Esophagus squamous epithelium (tissue), 4 donors: Measurements from ENCODE around the gene MARCHF11.

Source experiments
- POLR2A ChIP-seq, 4 donors: fragments of 450-650 bp; IDR thresholded peaks; one replicate each; pipeline ENCODE4 v1.6.1; 2017; ENCODE audit warnings: antibody characterized with exemption in 4 of 4, mild to moderate bottlenecking in 4 of 4, moderate library complexity in 3 of 4
- TF ChIP-seq, protein P1 (sequence below), 6 experiments: fragments of 450-650 bp in 4 of 6; fragments of 200-600 bp in 2 of 6; sonication (generic) in 2 of 6; IDR thresholded peaks; one replicate each; pipeline ENCODE4 v1.5.1; 2016 to 2019; ENCODE audit warnings: antibody characterized with exemption in 6 of 6, mild to moderate bottlenecking in 4 of 6, moderate library complexity in 4 of 6

DNA sequence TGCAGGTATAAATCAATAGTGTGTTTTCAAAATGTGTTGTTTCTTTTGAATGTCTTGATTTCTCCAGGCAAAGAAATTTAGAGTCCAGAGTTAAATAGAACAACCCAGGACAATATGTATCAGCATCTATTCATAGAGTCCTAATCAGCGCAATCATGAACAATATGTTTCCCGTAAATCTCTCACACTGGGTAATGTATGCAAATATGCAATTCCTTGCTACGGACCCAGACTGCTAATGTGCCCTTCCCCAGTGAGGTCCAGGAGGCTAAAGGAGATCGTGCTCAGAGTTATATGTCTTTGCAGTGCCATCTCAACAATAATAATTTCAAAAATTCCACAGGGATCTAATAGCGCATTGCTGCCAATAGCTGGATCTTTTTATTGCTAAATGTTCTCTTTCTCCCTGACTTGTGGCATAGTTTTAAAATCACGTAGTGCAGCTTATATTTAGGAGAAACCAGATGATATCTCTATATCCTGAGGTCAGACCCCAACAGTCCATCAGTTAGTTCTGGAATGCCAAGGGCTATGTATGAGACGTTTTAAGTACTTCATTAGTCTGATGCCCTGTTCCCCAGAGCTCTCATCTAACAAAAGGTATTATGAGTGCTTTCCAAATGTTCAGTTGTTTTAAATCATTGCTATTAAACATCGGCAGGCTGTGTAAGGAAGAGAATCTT is 145.1 kb downstream of the MARCHF11 start:
- TF ChIP-seq POLR2A (IDR thresholded peaks at IDR 0.05) = no peak
- TF ChIP-seq, protein P1, sequence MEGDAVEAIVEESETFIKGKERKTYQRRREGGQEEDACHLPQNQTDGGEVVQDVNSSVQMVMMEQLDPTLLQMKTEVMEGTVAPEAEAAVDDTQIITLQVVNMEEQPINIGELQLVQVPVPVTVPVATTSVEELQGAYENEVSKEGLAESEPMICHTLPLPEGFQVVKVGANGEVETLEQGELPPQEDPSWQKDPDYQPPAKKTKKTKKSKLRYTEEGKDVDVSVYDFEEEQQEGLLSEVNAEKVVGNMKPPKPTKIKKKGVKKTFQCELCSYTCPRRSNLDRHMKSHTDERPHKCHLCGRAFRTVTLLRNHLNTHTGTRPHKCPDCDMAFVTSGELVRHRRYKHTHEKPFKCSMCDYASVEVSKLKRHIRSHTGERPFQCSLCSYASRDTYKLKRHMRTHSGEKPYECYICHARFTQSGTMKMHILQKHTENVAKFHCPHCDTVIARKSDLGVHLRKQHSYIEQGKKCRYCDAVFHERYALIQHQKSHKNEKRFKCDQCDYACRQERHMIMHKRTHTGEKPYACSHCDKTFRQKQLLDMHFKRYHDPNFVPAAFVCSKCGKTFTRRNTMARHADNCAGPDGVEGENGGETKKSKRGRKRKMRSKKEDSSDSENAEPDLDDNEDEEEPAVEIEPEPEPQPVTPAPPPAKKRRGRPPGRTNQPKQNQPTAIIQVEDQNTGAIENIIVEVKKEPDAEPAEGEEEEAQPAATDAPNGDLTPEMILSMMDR (IDR thresholded peaks at IDR 0.05) = no peak
